ENCODE data around the gene ING5.

DNA sequence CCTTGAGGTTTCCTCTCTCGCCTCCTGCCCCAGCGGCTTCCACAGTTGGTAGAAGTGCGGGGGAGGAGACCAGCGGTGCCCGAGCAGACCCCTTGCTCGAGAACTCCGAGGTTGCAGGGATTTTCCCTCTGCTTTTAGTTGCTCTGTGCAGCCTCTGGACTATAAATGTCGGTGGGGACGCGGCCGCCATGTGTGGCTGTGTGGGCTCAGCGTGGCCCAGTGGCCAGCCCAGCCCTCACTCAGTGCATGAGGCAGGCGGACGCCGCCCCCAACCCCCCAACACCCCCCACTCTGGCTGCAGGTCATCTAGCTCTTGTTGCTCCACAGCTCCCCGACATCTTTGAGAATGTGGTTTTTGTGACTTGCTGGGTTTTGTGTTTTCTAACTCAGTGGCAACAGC lies 17.3 kb downstream of the ING5 start:
- no peak for TF ChIP-seq ZFP3 (CRISPR knock-in tag; IDR thresholded peaks at IDR 0.05)
- TF ChIP-seq SNAI2 (CRISPR knock-in tag; IDR thresholded peaks at IDR 0.05): no peak
- TF ChIP-seq ARNTL (CRISPR knock-in tag; IDR thresholded peaks at IDR 0.05; ENCODE audit: borderline replicate concordance, low read depth): no peak
- no peak for TF ChIP-seq TOX (CRISPR knock-in tag; IDR thresholded peaks at IDR 0.05; ENCODE audit: borderline replicate concordance)
- TF ChIP-seq ESRRG (CRISPR knock-in tag; IDR thresholded peaks at IDR 0.05): no peak
- TF ChIP-seq, protein P1, sequence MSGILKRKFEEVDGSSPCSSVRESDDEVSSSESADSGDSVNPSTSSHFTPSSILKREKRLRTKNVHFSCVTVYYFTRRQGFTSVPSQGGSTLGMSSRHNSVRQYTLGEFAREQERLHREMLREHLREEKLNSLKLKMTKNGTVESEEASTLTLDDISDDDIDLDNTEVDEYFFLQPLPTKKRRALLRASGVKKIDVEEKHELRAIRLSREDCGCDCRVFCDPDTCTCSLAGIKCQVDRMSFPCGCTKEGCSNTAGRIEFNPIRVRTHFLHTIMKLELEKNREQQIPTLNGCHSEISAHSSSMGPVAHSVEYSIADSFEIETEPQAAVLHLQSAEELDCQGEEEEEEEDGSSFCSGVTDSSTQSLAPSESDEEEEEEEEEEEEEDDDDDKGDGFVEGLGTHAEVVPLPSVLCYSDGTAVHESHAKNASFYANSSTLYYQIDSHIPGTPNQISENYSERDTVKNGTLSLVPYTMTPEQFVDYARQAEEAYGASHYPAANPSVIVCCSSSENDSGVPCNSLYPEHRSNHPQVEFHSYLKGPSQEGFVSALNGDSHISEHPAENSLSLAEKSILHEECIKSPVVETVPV (CRISPR knock-in tag; IDR thresholded peaks at IDR 0.05): no peak
- no peak for TF ChIP-seq ISL1 (CRISPR knock-in tag; IDR thresholded peaks at IDR 0.05)
- TF ChIP-seq PPARA (CRISPR knock-in tag; IDR thresholded peaks at IDR 0.05; ENCODE audit: borderline replicate concordance): no peak
- TF ChIP-seq POU6F1 (CRISPR knock-in tag; IDR thresholded peaks at IDR 0.05; ENCODE audit: borderline replicate concordance, low read depth): no peak

All from SK-N-SH treated with all-trans-retinoic acid at 6 μM for 48 hours (cell line).